ENCODE results near the gene WDCP. TPM values are rescaled to one million over a fixed set of nuclear protein-coding genes. Genes with fewer than 3 reads are reported as not detected.

The WDCP gene
- total RNA-seq, 1 experiment from 2014 or later = 19.9 TPM

GRCh38 chr2:24020244-24020643, 26.9 kb downstream of the WDCP start:
- Histone ChIP-seq H3K27ac (ENCODE audit: low read depth, low read length) (no peak overlapping the region), H3K27me3 (ENCODE audit: insufficient read depth, low read length) (no peaks in the 10 kb centered on the region), H3K9me2 (ENCODE audit: insufficient read depth) (no peaks in the 10 kb centered on the region), H2AFZ (ENCODE audit: low read depth, low read length, poor library complexity, severe bottlenecking) (no peak overlapping the region), H3K79me2 (ENCODE audit: insufficient read depth, low read length) (no peaks in the 10 kb centered on the region), H3K4me2 (ENCODE audit: low read length) (no peak overlapping the region), H3K4me3 (replicated peaks in 1 of 2; ENCODE audit: low read depth in 1 of 2, low read length in 2 of 2) (no peak overlapping the region), H3K4me1 (ENCODE audit: control insufficient read depth in 1 of 2, insufficient read depth in 2 of 2, low read length in 2 of 2) (peaks cover 7 to 16% of the 10 kb centered on the region in 2 experiments), H3K9me3 (ENCODE audit: control insufficient read depth in 1 of 2, insufficient read depth in 1 of 2, low read depth in 1 of 2, low read length in 2 of 2) (no peaks in the 10 kb centered on the region), H3K36me3 (ENCODE audit: control insufficient read depth in 1 of 2, insufficient read depth in 2 of 2, low read length in 2 of 2) (no peaks in the 10 kb centered on the region), H4K20me1 (ENCODE audit: insufficient read depth) (no peaks in the 10 kb centered on the region), H3K9ac (ENCODE audit: low read length) (no peak overlapping the region)
- POLR2A ChIA-PET = no interaction called here
- ATAC-seq (no peak), DNase-seq (ENCODE audit: low read depth, low spot score) (no peak)
- RAD21 ChIA-PET (ENCODE audit: low non-redundant PET in 1 of 2, low total read pairs in 2 of 2, uncharacterized antibody in 2 of 2, unreplicated experiment in 2 of 2) = no interaction called here
- BruUV-seq (replicated peaks) = no TSS peak
- TF ChIP-seq YY1 (IDR thresholded peaks at IDR 0.05; ENCODE audit: extremely low read depth, insufficient replicate concordance, low read depth, low read length) (no peak), SRF (IDR thresholded peaks at IDR 0.05; ENCODE audit: low read depth) (no peak), JUND (IDR thresholded peaks at IDR 0.05) (no peak), CEBPB (IDR thresholded peaks at IDR 0.05; ENCODE audit: low read depth) (no peak), ZBTB33 (IDR thresholded peaks at IDR 0.05; ENCODE audit: extremely low read depth, insufficient replicate concordance, low read length) (no peak), ZFX (IDR thresholded peaks at IDR 0.05) (no peak), REST (IDR thresholded peaks at IDR 0.05; ENCODE audit: low read depth) (no peak), RAD21 (IDR thresholded peaks at IDR 0.05; ENCODE audit: low read depth) (no peak), SP1 (IDR thresholded peaks at IDR 0.05; ENCODE audit: low read depth) (no peak), CTCF (IDR thresholded peaks at IDR 0.05 in 2 of 3, conservative IDR thresholded peaks at IDR 0.05 in 1 of 3; ENCODE audit: borderline replicate concordance in 1 of 3, insufficient read depth in 1 of 3, low read depth in 2 of 3, low read length in 2 of 3) (no peak), CBX3 (IDR thresholded peaks at IDR 0.05; ENCODE audit: low read depth) (no peak), SIN3A (IDR thresholded peaks at IDR 0.05; ENCODE audit: low read depth) (no peak), FOSL1 (IDR thresholded peaks at IDR 0.05; ENCODE audit: low read depth) (no peak), POLR2A (IDR thresholded peaks at IDR 0.05; ENCODE audit: borderline replicate concordance, extremely low read depth, insufficient read depth, insufficient read length) (no peak), EZH2phosphoT487 (IDR thresholded peaks at IDR 0.05; ENCODE audit: borderline replicate concordance) (no peak)
- CTCF ChIA-PET = no interaction called here
- intact Hi-C loops (cut with micrococcal nuclease) = no loop called here

Measured in HCT116 (cell line).